OCI-LY1 (cell line): ENCODE measurements around the gene ANKLE2.

Source experiments
- H2AFZ ChIP-seq: fragments of 200-600 bp; sonication (generic), shearing (Covaris generic); 2 replicates; pipeline ENCODE4 v1.6.0; 2014; ENCODE audit warnings: antibody characterized with exemption, mild to moderate bottlenecking, low read length
- H3F3A ChIP-seq: fragments of 200-600 bp; sonication (generic), shearing (Covaris generic); 2 replicates; pipeline ENCODE4 v1.6.0; 2014; ENCODE audit warnings: mild to moderate bottlenecking, antibody characterized with exemption, low read length, moderate library complexity; ENCODE audit not compliant: insufficient read depth
- H3K27ac ChIP-seq: fragments of 200-600 bp; sonication (generic); 2 replicates; pipeline ENCODE4 v1.5.1; 2014; ENCODE audit warnings: low read length, mixed run types, mild to moderate bottlenecking, low read depth; ENCODE audit not compliant: poor library complexity, severe bottlenecking
- H3K27me3 ChIP-seq: fragments of 200-600 bp; sonication (generic); 2 replicates; pipeline ENCODE4 v1.6.0; 2014; ENCODE audit warnings: antibody characterized with exemption, mild to moderate bottlenecking, low read length, moderate library complexity; ENCODE audit not compliant: insufficient read depth
- H3K36me3 ChIP-seq: fragments of 200-600 bp; sonication (generic); 2 replicates; pipeline ENCODE4 v1.6.1; 2014; ENCODE audit warnings: mild to moderate bottlenecking, antibody characterized with exemption, low read length, moderate library complexity, mixed read lengths; ENCODE audit not compliant: insufficient read depth
- H3K4me1 ChIP-seq: fragments of 200-600 bp; sonication (generic); 2 replicates; pipeline ENCODE4 v1.5.1; 2014; ENCODE audit warnings: mild to moderate bottlenecking, low read length, moderate library complexity; ENCODE audit not compliant: insufficient read depth, severe bottlenecking
- H3K4me2 ChIP-seq: fragments of 200-600 bp; sonication (generic), shearing (Covaris generic); 2 replicates; pipeline ENCODE4 v1.6.1; 2014; ENCODE audit warnings: low read length
- H3K4me3 ChIP-seq: fragments of 200-600 bp; sonication (generic); 2 replicates; pipeline ENCODE4 v1.5.1; 2014; ENCODE audit warnings: low read length, low read depth, mild to moderate bottlenecking, mixed read lengths; ENCODE audit not compliant: poor library complexity, severe bottlenecking
- H3K79me2 ChIP-seq: fragments of 200-600 bp; shearing (Covaris generic); 2 replicates; pipeline ENCODE4 v1.6.1; 2016; ENCODE audit warnings: mixed run types, low read length, mixed read lengths; ENCODE audit not compliant: insufficient read depth
- H3K9ac ChIP-seq: fragments of 200-600 bp; sonication (generic), shearing (Covaris generic); 2 replicates; pipeline ENCODE4 v1.6.1; 2014; ENCODE audit warnings: mild to moderate bottlenecking, low read length, mixed read lengths
- H3K9me2 ChIP-seq: fragments of 200-600 bp; sonication (generic), shearing (Covaris generic); 2 replicates; pipeline ENCODE4 v1.6.1; 2014; ENCODE audit warnings: low read depth, mild to moderate bottlenecking, low read length, mixed read lengths
- H3K9me3 ChIP-seq: fragments of 200-600 bp; shearing (Covaris generic); 2 replicates; pipeline ENCODE4 v1.6.1; 2014; ENCODE audit warnings: low read length, mixed read lengths
- H4K20me1 ChIP-seq: fragments of 200-600 bp; sonication (generic), shearing (Covaris generic); 2 replicates; pipeline ENCODE4 v1.6.0; 2016; ENCODE audit warnings: mild to moderate bottlenecking, low read length; ENCODE audit not compliant: insufficient read depth
- CTCF ChIP-seq: fragments of 200-600 bp; sonication (generic), shearing (Covaris generic); IDR thresholded peaks from 2 replicates; pipeline ENCODE4 v1.5.1; 2017; ENCODE audit warnings: mild to moderate bottlenecking, antibody characterized with exemption, low read length, moderate library complexity, mixed read lengths
- EZH2 ChIP-seq: fragments of 200-600 bp; sonication (generic), shearing (Covaris generic); IDR thresholded peaks from 2 replicates; pipeline ENCODE4 v1.8.0; 2017; ENCODE audit warnings: borderline replicate concordance, mixed run types, mild to moderate bottlenecking, antibody characterized with exemption, low read length, moderate library complexity, mixed read lengths

ANKLE2 gene

DNA sequence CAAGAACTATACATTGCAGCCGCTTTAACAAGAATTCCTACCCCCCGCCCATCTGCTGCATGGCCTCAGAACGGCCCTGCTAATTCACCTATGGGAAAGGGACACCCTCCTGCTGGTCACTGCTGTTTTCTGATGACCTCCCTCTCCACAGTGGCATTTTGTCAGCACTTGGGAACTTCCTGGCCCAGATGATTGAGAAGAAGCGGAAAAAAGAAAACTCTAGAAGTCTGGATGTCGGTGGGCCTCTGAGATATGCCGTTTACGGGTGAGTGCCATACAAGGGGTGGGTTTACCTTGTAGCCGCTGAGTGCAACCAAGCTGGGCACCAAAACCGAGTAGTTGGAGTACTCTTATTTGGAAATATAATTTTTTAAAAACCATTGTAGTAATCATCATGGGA lies 71.5 kb downstream of the ANKLE2 start:
- H3K9ac ChIP-seq, result no peak overlapping the region
- no peaks in the 10 kb centered on the region for H4K20me1 ChIP-seq
- H3K27ac ChIP-seq, result no peak overlapping the region
- no peak overlapping the region for H2AFZ ChIP-seq
- no peak overlapping the region for H3K4me3 ChIP-seq
- peaks cover 15% of the 10 kb centered on the region for H3K79me2 ChIP-seq
- no peaks in the 10 kb centered on the region for H3K27me3 ChIP-seq
- peaks cover 20% of the 10 kb centered on the region for H3K4me1 ChIP-seq
- no peak for TF ChIP-seq EZH2
- no peak for TF ChIP-seq CTCF
- peaks cover 4% of the 10 kb centered on the region; the same call in 1 of the 2 replicates for H3F3A ChIP-seq
- H3K36me3 ChIP-seq, result peaks cover 32% of the 10 kb centered on the region
- H3K9me3 ChIP-seq, result no peaks in the 10 kb centered on the region
- no peak overlapping the region for H3K4me2 ChIP-seq
- no peaks in the 10 kb centered on the region for H3K9me2 ChIP-seq

GRCh38 chr12:132689227-132689626 lies 72.4 kb downstream of the ANKLE2 start:
- peak overlapping the region; percentile 51 for H3K4me2 ChIP-seq
- H3K36me3 ChIP-seq, result peaks cover 32% of the 10 kb centered on the region
- H3K27ac ChIP-seq, result no peak overlapping the region
- peak overlapping the region; percentile 46 for H3K4me3 ChIP-seq
- H2AFZ ChIP-seq, result no peak overlapping the region
- no peaks in the 10 kb centered on the region for H4K20me1 ChIP-seq
- TF ChIP-seq EZH2 (no peak), CTCF (no peak)
- no peaks in the 10 kb centered on the region for H3K9me3 ChIP-seq
- H3K79me2 ChIP-seq, result peaks cover 17% of the 10 kb centered on the region
- no peak overlapping the region; the same call in 1 of the 2 replicates for H3K9ac ChIP-seq
- H3K27me3 ChIP-seq, result no peaks in the 10 kb centered on the region
- H3F3A ChIP-seq, result peaks cover 4% of the 10 kb centered on the region; the same call in 1 of the 2 replicates
- peaks cover 22% of the 10 kb centered on the region for H3K4me1 ChIP-seq
- no peaks in the 10 kb centered on the region for H3K9me2 ChIP-seq

- Histone ChIP-seq H3F3A (peaks cover 4% of the 10 kb centered on the region; the same call in 1 of the 2 replicates), H2AFZ (no peak within 1 kb of the TSS), H3K27me3 (no peaks in the 10 kb centered on the region), H3K4me3 (peak within 1 kb of the TSS; percentile 97), H4K20me1 (no peaks in the 10 kb centered on the region), H3K9ac (peak within 1 kb of the TSS; percentile 98), H3K79me2 (peaks cover 31% of the 10 kb centered on the region), H3K36me3 (peaks cover 41% of the 10 kb centered on the region), H3K27ac (peak within 1 kb of the TSS; percentile 18), H3K9me3 (no peaks in the 10 kb centered on the region), H3K4me1 (peaks cover 22% of the 10 kb centered on the region), H3K9me2 (no peaks in the 10 kb centered on the region), H3K4me2 (peak within 1 kb of the TSS; percentile 71)
- 0 out of 2 replicates have a peak, but pooled peaks have one; percentile 10 for TF ChIP-seq CTCF
- TF ChIP-seq EZH2, result no peak
Observed at GRCh38 chr12:132687211-132688164, 74.1 kb downstream of the ANKLE2 start, which contains the start of the genes POLE and PXMP2. Gene POLE, minus strand, starts transcription at chr12:132687342. Its CDS starts 27 bp downstream, at chr12:132687315. Gene PXMP2, plus strand, starts transcription at chr12:132687587. Its CDS starts 84 bp downstream, at chr12:132687671.
